Endothelial cell of umbilical vein (primary cell): ENCODE results near the gene FUT8. TPM values are rescaled to one million over a fixed set of nuclear protein-coding genes. Genes with fewer than 3 reads are reported as not detected.

Experiments used
- BruUV-seq: library from RNA; stranded (reverse); fragments of 400-500 nt; replicated peaks from 2 replicates; lab custom pipeline; 2021; lab: Mats Ljungman, UMichigan
- CTCF ChIA-PET: fragments of 300-600, 350-600 bp; sonication (Branson Sonifier 250); formaldehyde crosslinking; loops from one replicate; lab custom pipeline; 2021; ENCODE audit warnings: antibody characterized with exemption, inconsistent platforms; lab: Charles Lee
- POLR2A ChIA-PET: fragments of 300-600, 350-600 bp; sonication (Branson Sonifier 250); formaldehyde crosslinking; loops from one replicate; lab custom pipeline; 2021; ENCODE audit warnings: antibody characterized with exemption, inconsistent platforms; lab: Charles Lee
- DNase-seq: peaks from one replicate; pipeline ENCODE4 v3.0.0-alpha.2; 2011; ENCODE audit warnings: low read depth, low spot score
- FAIRE-seq: peaks from 2 replicates; lab custom pipeline; 2011; peaks lifted over from hg19 to GRCh38; lab: Jason Lieb, UNC
- H2AFZ ChIP-seq: 2 replicates; pipeline ENCODE4 v1.6.0; 2012; ENCODE audit warnings: low read depth, low read length, control low read depth, inconsistent platforms
- H3K27ac ChIP-seq: 2 replicates; pipeline ENCODE4 v1.5.1; 2011; ENCODE audit warnings: low read depth, mild to moderate bottlenecking, control low read depth, low read length, moderate library complexity; ENCODE audit not compliant: insufficient read depth
- H3K27me3 ChIP-seq, 2 experiments: 2 replicates each; pipeline versions ENCODE4 v1.6.0 to v1.6.1; 2011; ENCODE audit warnings: low read length in 2 of 2, mixed read lengths in 1 of 2; ENCODE audit not compliant: control insufficient read depth in 2 of 2, insufficient read depth in 2 of 2
- H3K36me3 ChIP-seq, 2 experiments: 2 replicates in 1 of 2; 3 replicates in 1 of 2; pipeline ENCODE4 v1.5.1; 2011; ENCODE audit warnings: low read length in 2 of 2, mild to moderate bottlenecking in 1 of 2, moderate library complexity in 1 of 2; ENCODE audit not compliant: control insufficient read depth in 2 of 2, insufficient read depth in 2 of 2; ENCODE audit errors: extremely low read depth in 1 of 2
- H3K4me1 ChIP-seq: 3 replicates; pipeline ENCODE4 v1.5.1; 2011; ENCODE audit warnings: mild to moderate bottlenecking, low read length; ENCODE audit not compliant: control insufficient read depth, insufficient read depth; ENCODE audit errors: extremely low read depth
- H3K4me2 ChIP-seq: 2 replicates; pipeline ENCODE4 v1.6.1; 2011; ENCODE audit warnings: low read length, control low read depth, mixed read lengths; ENCODE audit not compliant: insufficient read depth
- H3K4me3 ChIP-seq, 3 experiments: fragments of 200-600 bp in 1 of 3; sonication (generic), shearing (Covaris generic) in 1 of 3; replicated peaks in 1 of 3; 2 replicates each; pipeline ENCODE4 v1.5.1; 2011 to 2016; ENCODE audit warnings: control low read depth in 3 of 3, low read length in 3 of 3, mild to moderate bottlenecking in 2 of 3, inconsistent platforms in 1 of 3, low read depth in 1 of 3, moderate library complexity in 1 of 3; ENCODE audit not compliant: insufficient read depth in 1 of 3
- H3K79me2 ChIP-seq: 2 replicates; pipeline ENCODE4 v1.6.0; 2012; ENCODE audit warnings: low read length, inconsistent platforms; ENCODE audit not compliant: control insufficient read depth, insufficient read depth
- H3K9ac ChIP-seq: replicated peaks from 2 replicates; pipeline ENCODE3; 2011; ENCODE audit warnings: low read length, control low read depth; ENCODE audit not compliant: insufficient read depth; ENCODE audit errors: extremely low read depth
- H3K9me1 ChIP-seq: replicated peaks from 3 replicates; pipeline ENCODE4 v1.6.0; 2011; ENCODE audit warnings: mild to moderate bottlenecking, low read length; ENCODE audit not compliant: control insufficient read depth, insufficient read depth; ENCODE audit errors: extremely low read depth
- H3K9me3 ChIP-seq: replicated peaks from 2 replicates; pipeline ENCODE4 v1.5.1; 2012; ENCODE audit warnings: low read length, inconsistent platforms; ENCODE audit not compliant: control insufficient read depth, insufficient read depth
- H4K20me1 ChIP-seq: replicated peaks from 2 replicates; pipeline ENCODE3; 2011; ENCODE audit warnings: mild to moderate bottlenecking, low read length; ENCODE audit not compliant: control insufficient read depth, insufficient read depth; ENCODE audit errors: extremely low read depth
- EZH2 ChIP-seq: IDR thresholded peaks from 2 replicates; pipeline ENCODE4 v1.6.1; 2012; ENCODE audit warnings: borderline replicate concordance, low read depth, mild to moderate bottlenecking, moderate library complexity, low read length, inconsistent platforms; ENCODE audit not compliant: severe bottlenecking
- FOS ChIP-seq: IDR thresholded peaks from 2 replicates; pipeline ENCODE4 v1.6.1; 2011; ENCODE audit warnings: mild to moderate bottlenecking, low read length, moderate library complexity, borderline replicate concordance; ENCODE audit not compliant: insufficient read depth
- GATA2 ChIP-seq: IDR thresholded peaks from 2 replicates; pipeline ENCODE4 v1.7.0; 2011; ENCODE audit warnings: low read depth, mild to moderate bottlenecking, moderate library complexity, mixed read lengths, low read length; ENCODE audit not compliant: insufficient read length, insufficient read depth
- JUN ChIP-seq: IDR thresholded peaks from 2 replicates; pipeline ENCODE4 v1.6.1; 2011; ENCODE audit warnings: borderline replicate concordance, low read depth; ENCODE audit not compliant: insufficient read length, insufficient read depth
- MYC ChIP-seq: IDR thresholded peaks from one replicate; pipeline ENCODE4 v1.6.1; 2011; ENCODE audit warnings: mild to moderate bottlenecking, low read depth, low read length
- POLR2A ChIP-seq: IDR thresholded peaks from 2 replicates; pipeline ENCODE4 v1.6.1; 2012; ENCODE audit warnings: low read depth, mild to moderate bottlenecking, control low read depth, low read length
- POLR2AphosphoS5 ChIP-seq: IDR thresholded peaks from 2 replicates; pipeline ENCODE4 v1.6.1; 2012; ENCODE audit warnings: low read depth, mild to moderate bottlenecking, control low read depth, low read length, moderate library complexity; ENCODE audit not compliant: insufficient read depth
- dilution Hi-C: fragments of 300-500 bp; cut with MboI; formaldehyde crosslinking; loops from one replicate; pipeline ENCODE4 v1.15.0; 2019; ENCODE audit warnings: low sequenced_read_pairs; ENCODE audit not compliant: extremely low pct_ligation_motif_present
- intact Hi-C: fragments of 100-400 bp; cut with micrococcal nuclease; formaldehyde crosslinking; loops from one replicate; pipeline ENCODE4 v1.10.0; 2022
- polyA plus RNA-seq, 4 experiments: library from polyadenylated mRNA; depleted of rRNA in 3 of 4; stranded (reverse) in 3 of 4; unstranded in 1 of 4; fragments of >200 nt; gene quantifications; 2 replicates each; pipeline versions ENCODE4 v1.2.1 to v1.2.3, GENCODE V29; 2011 to 2012; ENCODE audit warnings: missing spikeins in 1 of 4
- total RNA-seq: library from RNA; stranded (reverse); gene quantifications from 2 replicates; pipeline ENCODE4 v1.2.3, GENCODE V29; 2021
- TF ChIP-seq, protein P1 (sequence below): IDR thresholded peaks from 2 replicates; pipeline ENCODE4 v1.6.1; 2011; ENCODE audit not compliant: insufficient read depth, insufficient read length
- TF ChIP-seq, protein P2 (sequence below), 2 donors: IDR thresholded peaks; 1 replicate in 1 of 2; 2 replicates in 1 of 2; pipeline ENCODE4 v1.5.1; 2011; ENCODE audit warnings: low read length in 2 of 2, mild to moderate bottlenecking in 2 of 2, moderate library complexity in 2 of 2, control low read depth in 1 of 2, inconsistent platforms in 1 of 2, low read depth in 1 of 2; ENCODE audit not compliant: insufficient read depth in 1 of 2; ENCODE audit errors: extremely low read depth in 1 of 2

FUT8 gene
- total and polyA plus RNA-seq, 2 donors (not counting 3 experiments of a cell fraction or from before 2014, with no cell fraction given): 16.7 to 38.8 TPM

DNA sequence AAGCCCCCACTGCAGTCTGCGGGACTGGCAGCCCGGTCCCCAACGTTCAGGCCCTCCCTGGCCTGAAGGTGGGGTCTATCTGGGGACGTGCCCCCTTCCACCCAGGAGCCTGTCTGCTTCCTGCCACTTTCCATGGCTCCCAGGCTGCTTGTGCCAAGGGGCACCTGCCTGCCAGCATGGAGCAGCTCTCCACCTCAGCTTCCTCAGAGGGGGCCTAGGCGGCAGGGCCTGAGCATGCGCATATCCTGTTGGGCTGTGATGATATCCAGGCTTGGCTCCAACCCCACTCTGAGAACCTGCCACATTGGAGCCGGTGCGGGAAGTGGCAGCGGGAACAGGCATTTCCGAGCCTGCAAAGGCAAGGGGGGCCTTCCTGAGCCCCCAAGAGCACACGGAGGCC is 57.4 kb downstream of the FUT8 start:
- TF ChIP-seq FOS: no peak
- TF ChIP-seq, protein P1, sequence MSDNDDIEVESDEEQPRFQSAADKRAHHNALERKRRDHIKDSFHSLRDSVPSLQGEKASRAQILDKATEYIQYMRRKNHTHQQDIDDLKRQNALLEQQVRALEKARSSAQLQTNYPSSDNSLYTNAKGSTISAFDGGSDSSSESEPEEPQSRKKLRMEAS: no peak
- no peak for TF ChIP-seq MYC
- no peak for TF ChIP-seq JUN
- TF ChIP-seq, protein P2, sequence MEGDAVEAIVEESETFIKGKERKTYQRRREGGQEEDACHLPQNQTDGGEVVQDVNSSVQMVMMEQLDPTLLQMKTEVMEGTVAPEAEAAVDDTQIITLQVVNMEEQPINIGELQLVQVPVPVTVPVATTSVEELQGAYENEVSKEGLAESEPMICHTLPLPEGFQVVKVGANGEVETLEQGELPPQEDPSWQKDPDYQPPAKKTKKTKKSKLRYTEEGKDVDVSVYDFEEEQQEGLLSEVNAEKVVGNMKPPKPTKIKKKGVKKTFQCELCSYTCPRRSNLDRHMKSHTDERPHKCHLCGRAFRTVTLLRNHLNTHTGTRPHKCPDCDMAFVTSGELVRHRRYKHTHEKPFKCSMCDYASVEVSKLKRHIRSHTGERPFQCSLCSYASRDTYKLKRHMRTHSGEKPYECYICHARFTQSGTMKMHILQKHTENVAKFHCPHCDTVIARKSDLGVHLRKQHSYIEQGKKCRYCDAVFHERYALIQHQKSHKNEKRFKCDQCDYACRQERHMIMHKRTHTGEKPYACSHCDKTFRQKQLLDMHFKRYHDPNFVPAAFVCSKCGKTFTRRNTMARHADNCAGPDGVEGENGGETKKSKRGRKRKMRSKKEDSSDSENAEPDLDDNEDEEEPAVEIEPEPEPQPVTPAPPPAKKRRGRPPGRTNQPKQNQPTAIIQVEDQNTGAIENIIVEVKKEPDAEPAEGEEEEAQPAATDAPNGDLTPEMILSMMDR (IDR thresholded peaks at IDR 0.05; ENCODE audit: extremely low read depth in 1 of 2, insufficient read depth in 1 of 2, low read depth in 1 of 2, low read length in 2 of 2): no peak
- TF ChIP-seq EZH2: no peak
- TF ChIP-seq POLR2AphosphoS5: no peak
- TF ChIP-seq GATA2: no peak
- no peak for TF ChIP-seq POLR2A
- no peak overlapping the region for H2AFZ ChIP-seq
- H3K4me1 ChIP-seq: no peaks in the 10 kb centered on the region
- H4K20me1 ChIP-seq: no peaks in the 10 kb centered on the region
- H3K4me3 ChIP-seq: no peak overlapping the region
- no TSS peak for BruUV-seq
- no peaks in the 10 kb centered on the region for H3K9me3 ChIP-seq
- dilution Hi-C loops (no loop called here), intact Hi-C loops (no loop called here)
- H3K9me1 ChIP-seq: no peaks in the 10 kb centered on the region
- POLR2A ChIA-PET: no interaction called here
- CTCF ChIA-PET: interaction anchor here (1.0 kb wide), 1 partner anchor 55 kb away, joined by 3 read pairs; no protein-coding TSS in a partner anchor
- H3K4me2 ChIP-seq: no peak overlapping the region
- H3K27ac ChIP-seq: no peak overlapping the region
- no peaks in the 10 kb centered on the region for H3K36me3 ChIP-seq
- FAIRE-seq (no peak), DNase-seq (no peak)
- H3K9ac ChIP-seq: no peak overlapping the region
- H3K79me2 ChIP-seq: peaks cover 7% of the 10 kb centered on the region
- no peaks in the 10 kb centered on the region for H3K27me3 ChIP-seq
